ENCODE results near the gene MGARP. TPM values are rescaled to one million over a fixed set of nuclear protein-coding genes. Genes with fewer than 3 reads are reported as not detected.

MGARP gene
- total RNA-seq, 1 experiment from 2014 or later, result 0.22 TPM

- H3K9me2 ChIP-seq (ENCODE audit: insufficient read depth), result no peaks in the 10 kb centered on the region
- H3K4me3 ChIP-seq (replicated peaks in 1 of 2; ENCODE audit: low read depth in 1 of 2, low read length in 2 of 2), result no peak overlapping the region
- H3K27ac ChIP-seq (ENCODE audit: low read depth, low read length), result no peak overlapping the region
- H4K20me1 ChIP-seq (ENCODE audit: insufficient read depth), result peaks cover 57% of the 10 kb centered on the region; the same call in 1 of the 2 replicates
- no peaks in the 10 kb centered on the region for H3K4me1 ChIP-seq (ENCODE audit: control insufficient read depth in 1 of 2, insufficient read depth in 2 of 2, low read length in 2 of 2)
- H2AFZ ChIP-seq (ENCODE audit: low read depth, low read length, poor library complexity, severe bottlenecking), result no peak overlapping the region
- intact Hi-C loops (cut with micrococcal nuclease), result no loop called here
- peaks cover 100% of the 10 kb centered on the region for H3K79me2 ChIP-seq (ENCODE audit: insufficient read depth, low read length)
- TF ChIP-seq JUND (IDR thresholded peaks at IDR 0.05), result no peak
- TF ChIP-seq ZFX (IDR thresholded peaks at IDR 0.05), result no peak
- no peak for TF ChIP-seq EZH2phosphoT487 (IDR thresholded peaks at IDR 0.05; ENCODE audit: borderline replicate concordance)
- no peak for TF ChIP-seq ZNF274 (IDR thresholded peaks at IDR 0.05; ENCODE audit: low read depth, low read length)
- TF ChIP-seq SIN3A (IDR thresholded peaks at IDR 0.05; ENCODE audit: low read depth), result no peak
- TF ChIP-seq SRF (IDR thresholded peaks at IDR 0.05; ENCODE audit: low read depth), result no peak
- TF ChIP-seq CBX3 (IDR thresholded peaks at IDR 0.05; ENCODE audit: low read depth), result no peak
- no peak for TF ChIP-seq ZBTB33 (IDR thresholded peaks at IDR 0.05; ENCODE audit: extremely low read depth, insufficient replicate concordance, low read length)
- no peak for TF ChIP-seq RAD21 (IDR thresholded peaks at IDR 0.05; ENCODE audit: low read depth)
- TF ChIP-seq SP1 (IDR thresholded peaks at IDR 0.05; ENCODE audit: low read depth), result no peak
- no peak for TF ChIP-seq YY1 (IDR thresholded peaks at IDR 0.05; ENCODE audit: extremely low read depth, insufficient replicate concordance, low read depth, low read length)
- TF ChIP-seq EGR1 (IDR thresholded peaks at IDR 0.05; ENCODE audit: low read depth), result no peak
- TF ChIP-seq ELF1 (IDR thresholded peaks at IDR 0.05; ENCODE audit: borderline replicate concordance, low read depth), result no peak
- TF ChIP-seq TCF7L2 (IDR thresholded peaks at IDR 0.05; ENCODE audit: borderline replicate concordance, extremely low read depth, insufficient read depth, insufficient read length), result no peak
- no peak for TF ChIP-seq POLR2AphosphoS5 (IDR thresholded peaks at IDR 0.05; ENCODE audit: low read depth, low read length)
- no peak for TF ChIP-seq FOSL1 (IDR thresholded peaks at IDR 0.05; ENCODE audit: low read depth)
- no peak for TF ChIP-seq ATF3 (IDR thresholded peaks at IDR 0.05)
- no peak for TF ChIP-seq EZH2 (IDR thresholded peaks at IDR 0.05)
- TF ChIP-seq, protein P1, sequence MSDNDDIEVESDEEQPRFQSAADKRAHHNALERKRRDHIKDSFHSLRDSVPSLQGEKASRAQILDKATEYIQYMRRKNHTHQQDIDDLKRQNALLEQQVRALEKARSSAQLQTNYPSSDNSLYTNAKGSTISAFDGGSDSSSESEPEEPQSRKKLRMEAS (IDR thresholded peaks at IDR 0.05), result no peak
- CTCF ChIA-PET, result interaction anchor here (1.2 kb wide), 1 partner anchor 11 kb away, joined by 4 read pairs; the partner anchor contains the start of gene NAA15
- ATAC-seq (no peak), DNase-seq (ENCODE audit: low read depth, low spot score) (no peak)
- no TSS peak for BruUV-seq (replicated peaks)
- no peaks in the 10 kb centered on the region for H3K9me3 ChIP-seq (ENCODE audit: control insufficient read depth in 1 of 2, insufficient read depth in 1 of 2, low read depth in 1 of 2, low read length in 2 of 2)
- POLR2A ChIA-PET, result interaction anchor here (1.4 kb wide), 1 partner anchor 11 kb away, joined by 3 read pairs; the partner anchor contains the start of gene NAA15
- H3K36me3 ChIP-seq (ENCODE audit: control insufficient read depth in 1 of 2, insufficient read depth in 2 of 2, low read length in 2 of 2), result peaks cover 0 to 3% of the 10 kb centered on the region in 2 experiments; a peak in 1 of 4 replicates
- RAD21 ChIA-PET (ENCODE audit: low non-redundant PET in 1 of 2, low total read pairs in 2 of 2, uncharacterized antibody in 2 of 2, unreplicated experiment in 2 of 2), result no interaction called here
- H3K9ac ChIP-seq (ENCODE audit: low read length), result no peak overlapping the region
- H3K4me2 ChIP-seq (ENCODE audit: low read length), result no peak overlapping the region
- H3K27me3 ChIP-seq (ENCODE audit: insufficient read depth, low read length), result no peaks in the 10 kb centered on the region
These were observed 31.9 kb upstream of the MGARP start for GRCh38 chr4:139311909-139312308.

Data from HCT116 (cell line).